Breast epithelium (tissue), 4 donors: ENCODE measurements around the gene PRR5L. TPM values are rescaled to one million over a fixed set of nuclear protein-coding genes. Genes with fewer than 3 reads are reported as not detected.

ENCODE experiments used
- DNase-seq, 2 donors: peaks; one replicate each; pipeline ENCODE4 v3.0.0-alpha.2; 2019; ENCODE audit warnings: low spot score in 2 of 2
- H3K27ac ChIP-seq, 2 donors: fragments of 200-600 bp; sonication (generic) in 1 of 2; one replicate each; pipeline ENCODE4 v1.5.1; 2016 to 2019; ENCODE audit warnings: mild to moderate bottlenecking in 1 of 2
- H3K27me3 ChIP-seq, 2 donors: fragments of 200-600 bp; sonication (generic) in 1 of 2; one replicate each; pipeline versions ENCODE4 v1.5.1 to v1.6.0; 2017 to 2019; ENCODE audit warnings: control low read depth in 1 of 2, mild to moderate bottlenecking in 1 of 2
- H3K36me3 ChIP-seq: fragments of 200-600 bp; one replicate; pipeline ENCODE4 v1.5.1; 2019
- H3K4me1 ChIP-seq, 2 donors: fragments of 200-600 bp; sonication (generic); one replicate each; pipeline ENCODE4 v1.5.1; 2016 to 2019; ENCODE audit warnings: control low read depth in 1 of 2
- H3K4me3 ChIP-seq, 3 donors: fragments of 200-600 bp; sonication (generic); 1 replicate in 2 of 3; 2 replicates in 1 of 3; pipeline ENCODE4 v1.5.1; 2016 to 2019; ENCODE audit warnings: mild to moderate bottlenecking in 3 of 3, moderate library complexity in 2 of 3
- H3K9me3 ChIP-seq, 2 donors: fragments of 200-600 bp; sonication (generic) in 1 of 2; one replicate each; pipeline ENCODE4 v1.5.1; 2016 to 2019; ENCODE audit warnings: control low read depth in 1 of 2
- POLR2A ChIP-seq: fragments of 450-650 bp; IDR thresholded peaks from one replicate; pipeline ENCODE4 v1.6.1; 2016; ENCODE audit warnings: antibody characterized with exemption, mild to moderate bottlenecking, moderate library complexity
- POLR2AphosphoS5 ChIP-seq, 3 donors: sonication (generic); formaldehyde crosslinking; IDR thresholded peaks; one replicate each; pipeline ENCODE4 v1.6.1; 2017; ENCODE audit warnings: antibody characterized with exemption in 3 of 3
- intact Hi-C: fragments of 100-400 bp; cut with DNase I; formaldehyde crosslinking; loops from one replicate; pipeline ENCODE4 v1.15.1; 2023; ENCODE audit warnings: low total_unique reads
- total RNA-seq, 3 donors: library from RNA; depleted of rRNA; stranded (reverse); fragments of >200 nt; gene quantifications; one replicate each; pipeline ENCODE4 v1.1.0, GENCODE V29; 2016
- TF ChIP-seq, protein P1 (sequence below), 3 donors: fragments of 450-650 bp; IDR thresholded peaks; one replicate each; pipeline ENCODE4 v1.5.1; 2016 to 2017; ENCODE audit warnings: antibody characterized with exemption in 3 of 3, mild to moderate bottlenecking in 3 of 3, moderate library complexity in 3 of 3

PRR5L gene
- total RNA-seq, 3 donors from 2014 or later = 5.6 to 16.1 (median 16.0) TPM

DNA sequence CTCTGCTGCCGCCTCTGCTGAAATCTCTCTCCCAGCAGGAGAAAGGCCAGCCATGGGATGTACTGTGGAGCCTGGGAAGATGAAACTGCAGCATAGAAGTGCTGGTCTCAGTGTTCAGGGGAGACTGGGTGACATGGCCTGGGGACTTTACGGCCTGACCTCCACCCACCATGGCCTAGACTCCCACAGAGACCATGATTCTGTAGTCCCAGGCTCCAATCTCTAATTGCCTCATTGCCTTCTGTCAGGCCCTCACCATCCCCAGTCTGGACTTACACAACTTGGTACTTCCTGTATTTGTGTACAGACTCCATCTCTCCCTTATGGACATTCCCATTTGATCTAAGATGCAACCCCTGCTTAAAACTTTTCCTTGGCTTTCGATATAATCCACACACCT lies 170.9 kb downstream of the PRR5L start:
- H3K4me3 ChIP-seq = no peak overlapping the region
- no peaks in the 10 kb centered on the region for H3K27me3 ChIP-seq
- no peak for DNase-seq
- no peaks in the 10 kb centered on the region for H3K9me3 ChIP-seq
- TF ChIP-seq POLR2A (no peak), POLR2AphosphoS5 (IDR thresholded peaks at IDR 0.05) (no peak)
- TF ChIP-seq, protein P1, sequence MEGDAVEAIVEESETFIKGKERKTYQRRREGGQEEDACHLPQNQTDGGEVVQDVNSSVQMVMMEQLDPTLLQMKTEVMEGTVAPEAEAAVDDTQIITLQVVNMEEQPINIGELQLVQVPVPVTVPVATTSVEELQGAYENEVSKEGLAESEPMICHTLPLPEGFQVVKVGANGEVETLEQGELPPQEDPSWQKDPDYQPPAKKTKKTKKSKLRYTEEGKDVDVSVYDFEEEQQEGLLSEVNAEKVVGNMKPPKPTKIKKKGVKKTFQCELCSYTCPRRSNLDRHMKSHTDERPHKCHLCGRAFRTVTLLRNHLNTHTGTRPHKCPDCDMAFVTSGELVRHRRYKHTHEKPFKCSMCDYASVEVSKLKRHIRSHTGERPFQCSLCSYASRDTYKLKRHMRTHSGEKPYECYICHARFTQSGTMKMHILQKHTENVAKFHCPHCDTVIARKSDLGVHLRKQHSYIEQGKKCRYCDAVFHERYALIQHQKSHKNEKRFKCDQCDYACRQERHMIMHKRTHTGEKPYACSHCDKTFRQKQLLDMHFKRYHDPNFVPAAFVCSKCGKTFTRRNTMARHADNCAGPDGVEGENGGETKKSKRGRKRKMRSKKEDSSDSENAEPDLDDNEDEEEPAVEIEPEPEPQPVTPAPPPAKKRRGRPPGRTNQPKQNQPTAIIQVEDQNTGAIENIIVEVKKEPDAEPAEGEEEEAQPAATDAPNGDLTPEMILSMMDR (IDR thresholded peaks at IDR 0.05) = no peak
- no peaks in the 10 kb centered on the region for H3K4me1 ChIP-seq
- H3K27ac ChIP-seq = no peak overlapping the region
- intact Hi-C loops = no loop called here
- H3K36me3 ChIP-seq = no peaks in the 10 kb centered on the region

DNA sequence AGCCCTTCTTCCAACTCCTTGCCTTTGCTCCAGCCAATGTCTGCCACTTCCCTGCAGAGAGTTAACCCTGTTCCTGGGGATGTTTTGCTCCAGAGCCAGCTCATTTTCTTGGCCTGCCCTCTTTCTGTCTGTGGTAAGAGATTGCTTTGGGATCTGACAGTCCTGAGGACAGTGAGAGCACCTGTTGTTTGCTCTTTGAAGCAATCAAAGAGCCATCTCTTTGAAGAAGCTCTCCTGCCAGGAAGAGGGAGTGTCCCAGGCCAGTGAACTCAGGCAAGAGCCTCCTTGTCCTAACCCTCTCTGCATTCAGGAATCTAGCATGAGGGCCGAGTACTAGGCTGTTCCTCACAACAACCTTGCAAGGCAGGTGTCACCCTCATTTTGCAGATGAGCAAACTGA lies 171.8 kb downstream of the PRR5L start:
- no peak for DNase-seq
- no peaks in the 10 kb centered on the region for H3K36me3 ChIP-seq
- intact Hi-C loops = no loop called here

DNA sequence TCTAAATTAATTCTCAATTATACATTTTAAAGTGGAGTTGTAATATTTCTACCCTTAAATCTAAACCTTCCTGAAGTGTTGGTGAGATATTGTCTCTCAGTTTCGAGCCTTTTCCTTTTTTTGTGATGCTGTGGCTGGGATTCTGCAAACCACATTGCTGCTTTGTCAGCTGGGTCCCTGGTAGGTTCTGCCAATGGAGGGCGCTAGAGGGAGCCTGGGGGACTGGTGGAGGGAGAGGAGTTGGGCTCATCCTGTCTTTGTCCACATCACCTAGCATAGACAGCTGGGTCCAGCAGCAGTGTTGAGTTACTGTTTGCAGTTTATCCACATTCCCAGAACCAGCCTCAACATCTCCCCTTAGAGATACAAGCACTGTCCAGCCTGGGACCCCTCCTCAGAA lies 173.0 kb downstream of the PRR5L start:
- intact Hi-C loops = no loop called here
- no peaks in the 10 kb centered on the region for H3K4me1 ChIP-seq
- no peak for DNase-seq
- H3K36me3 ChIP-seq = no peaks in the 10 kb centered on the region
- H3K9me3 ChIP-seq = no peaks in the 10 kb centered on the region
- TF ChIP-seq POLR2AphosphoS5 (IDR thresholded peaks at IDR 0.05) = no peak
- TF ChIP-seq POLR2A = no peak
- TF ChIP-seq, protein P1 (IDR thresholded peaks at IDR 0.05) = no peak
- no peak overlapping the region for H3K4me3 ChIP-seq
- no peaks in the 10 kb centered on the region for H3K27me3 ChIP-seq
- H3K27ac ChIP-seq = no peak overlapping the region

More for the DNA sequence above, 171.8 kb downstream of the PRR5L start:
- Histone ChIP-seq H3K4me3 (no peak overlapping the region), H3K27ac (no peak overlapping the region), H3K9me3 (no peaks in the 10 kb centered on the region), H3K4me1 (no peaks in the 10 kb centered on the region), H3K27me3 (no peaks in the 10 kb centered on the region)
- TF ChIP-seq POLR2A (no peak), POLR2AphosphoS5 (IDR thresholded peaks at IDR 0.05) (no peak)
- TF ChIP-seq, protein P1 (IDR thresholded peaks at IDR 0.05) = no peak

GRCh38 chr11:36469881-36470802 lies 174.1 kb downstream of the PRR5L start:
- intact Hi-C loops = no loop called here
- Histone ChIP-seq H3K4me3 (no peak overlapping the region), H3K9me3 (no peaks in the 10 kb centered on the region), H3K27ac (no peak overlapping the region), H3K4me1 (no peaks in the 10 kb centered on the region), H3K36me3 (no peaks in the 10 kb centered on the region), H3K27me3 (no peaks in the 10 kb centered on the region)
- TF ChIP-seq, protein P1 (IDR thresholded peaks at IDR 0.05) = no peak
- DNase-seq = no peak

DNA sequence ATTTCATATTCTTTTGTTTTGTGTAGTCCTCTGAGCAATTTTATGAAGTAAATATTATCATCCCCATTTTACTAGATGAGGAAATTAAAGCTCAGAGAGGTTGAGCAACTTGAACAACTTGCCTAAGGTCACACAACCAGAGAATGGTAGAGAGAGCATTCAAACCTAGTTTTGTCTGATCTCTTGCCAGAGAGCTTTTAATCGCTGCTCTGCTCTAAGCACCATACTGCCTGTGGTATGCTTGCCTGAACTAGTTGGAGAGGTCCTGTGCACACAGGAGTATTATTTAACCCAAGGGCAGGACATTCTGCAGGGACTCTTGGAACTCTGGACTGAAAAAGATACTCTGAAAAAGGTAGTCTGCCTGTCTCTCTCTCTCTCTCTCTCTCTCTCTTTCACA lies 175.5 kb downstream of the PRR5L start:
- Histone ChIP-seq H3K27ac (no peak overlapping the region), H3K4me3 (no peak overlapping the region), H3K9me3 (no peaks in the 10 kb centered on the region), H3K4me1 (no peaks in the 10 kb centered on the region), H3K36me3 (no peaks in the 10 kb centered on the region), H3K27me3 (no peaks in the 10 kb centered on the region)
- intact Hi-C loops = no loop called here
- TF ChIP-seq, protein P1 (IDR thresholded peaks at IDR 0.05) = no peak
- no peak for TF ChIP-seq POLR2A
- TF ChIP-seq POLR2AphosphoS5 (IDR thresholded peaks at IDR 0.05) = no peak
- DNase-seq = no peak
